Ovary (tissue), 9 donors: Measurements from ENCODE around the gene MSMB. TPM values are rescaled to one million over a fixed set of nuclear protein-coding genes. Genes with fewer than 3 reads are reported as not detected.

Source experiments
- DNase-seq, 5 donors: peaks; one replicate each; pipeline ENCODE4 v3.0.0-alpha.2; 2019 to 2020
- H3K27ac ChIP-seq, 2 donors: fragments of 200-600 bp; one replicate each; pipeline versions ENCODE4 v1.5.1 to v1.8.0; 2019 to 2022
- H3K27me3 ChIP-seq: fragments of 200-600 bp; one replicate; pipeline ENCODE4 v1.8.0; 2022
- H3K36me3 ChIP-seq: fragments of 200-600 bp; sonication (generic); one replicate; pipeline ENCODE4 v1.5.1; 2019
- H3K4me1 ChIP-seq: one replicate; pipeline ENCODE4 v1.8.1; 2013; ENCODE audit warnings: mild to moderate bottlenecking, moderate library complexity; ENCODE audit not compliant: insufficient read depth
- H3K4me3 ChIP-seq: fragments of 200-600 bp; sonication (generic); one replicate; pipeline ENCODE4 v1.5.1; 2017
- H3K9me3 ChIP-seq, 2 donors: fragments of 200-600 bp in 1 of 2; sonication (generic) in 1 of 2; one replicate each; pipeline versions ENCODE4 v1.5.1 to v1.8.1; 2013 to 2019; ENCODE audit warnings: mild to moderate bottlenecking in 1 of 2, moderate library complexity in 1 of 2
- EP300 ChIP-seq: sonication (generic); formaldehyde crosslinking; IDR thresholded peaks from one replicate; pipeline ENCODE4 v1.6.1; 2017; ENCODE audit warnings: antibody characterized with exemption
- POLR2A ChIP-seq: fragments of 450-650 bp; IDR thresholded peaks from one replicate; pipeline ENCODE4 v1.6.1; 2017; ENCODE audit warnings: antibody characterized with exemption, mild to moderate bottlenecking, moderate library complexity
- WGBS, 3 donors: extraction: QIAGEN DNeasy Blood & Tissue Kit in 1 of 3; methylation state at CpG; one replicate each; pipeline versions ENCODE4 v1.1.5 to v1.1.7; 2013 to 2017; 5-methylcytosine and 5-hydroxymethylcytosine counted together
- intact Hi-C, 4 donors: fragments of 100-400 bp; cut with DNase I; formaldehyde crosslinking; loops; one replicate each; pipeline versions ENCODE4 v1.11.0 to v1.15.1; 2022 to 2023
- polyA plus RNA-seq, 2 donors: library from polyadenylated mRNA; stranded (reverse); fragments of 200-250 nt in 1 of 2; fragments of 350-450 nt in 1 of 2; fragmentation: Illumina TruSeq in 1 of 2; extraction: RNeasy Lipid Tissue Mini Kit (QIAGEN cat#74804) in 1 of 2; gene quantifications; one replicate each; pipeline ENCODE4 v1.2.3, GENCODE V29; 2013 to 2014
- total RNA-seq, 7 donors: library from RNA; depleted of rRNA in 2 of 7; stranded (reverse); fragments of >200 nt in 2 of 7; fragmentation: NEBNext Ultra II Directional in 3 of 7; extraction: Animal tissue kit (Norgen Biotek cat#: 25700) in 3 of 7; gene quantifications; one replicate each; pipeline versions ENCODE4 v1.1.0 to v1.2.4, GENCODE V29; 2016 to 2023
- TF ChIP-seq, protein P1 (sequence below), 3 donors: fragments of 450-650 bp in 2 of 3; fragments of 200-600 bp in 1 of 3; IDR thresholded peaks; one replicate each; pipeline versions ENCODE4 v1.5.1 to v1.8.0; 2016 to 2022; ENCODE audit warnings: antibody characterized with exemption in 3 of 3, mild to moderate bottlenecking in 1 of 3
- donor health status: DM: no; HTN: no; CAD: no; lungs with moderate emphysema.
- donor health status: DM: no; HTN: no; CAD: no.
- donor health status: Bipolar disorder and iron deficiency.
- donor health status: DM: yes; HTN: yes; CAD: no.
- donor health status: DM: no; HTN: no; CAD: no.
- donor health status: DM: yes; HTN: yes; CAD: no.

MSMB gene
- total and polyA plus RNA-seq, 9 donors = not detected

DNA sequence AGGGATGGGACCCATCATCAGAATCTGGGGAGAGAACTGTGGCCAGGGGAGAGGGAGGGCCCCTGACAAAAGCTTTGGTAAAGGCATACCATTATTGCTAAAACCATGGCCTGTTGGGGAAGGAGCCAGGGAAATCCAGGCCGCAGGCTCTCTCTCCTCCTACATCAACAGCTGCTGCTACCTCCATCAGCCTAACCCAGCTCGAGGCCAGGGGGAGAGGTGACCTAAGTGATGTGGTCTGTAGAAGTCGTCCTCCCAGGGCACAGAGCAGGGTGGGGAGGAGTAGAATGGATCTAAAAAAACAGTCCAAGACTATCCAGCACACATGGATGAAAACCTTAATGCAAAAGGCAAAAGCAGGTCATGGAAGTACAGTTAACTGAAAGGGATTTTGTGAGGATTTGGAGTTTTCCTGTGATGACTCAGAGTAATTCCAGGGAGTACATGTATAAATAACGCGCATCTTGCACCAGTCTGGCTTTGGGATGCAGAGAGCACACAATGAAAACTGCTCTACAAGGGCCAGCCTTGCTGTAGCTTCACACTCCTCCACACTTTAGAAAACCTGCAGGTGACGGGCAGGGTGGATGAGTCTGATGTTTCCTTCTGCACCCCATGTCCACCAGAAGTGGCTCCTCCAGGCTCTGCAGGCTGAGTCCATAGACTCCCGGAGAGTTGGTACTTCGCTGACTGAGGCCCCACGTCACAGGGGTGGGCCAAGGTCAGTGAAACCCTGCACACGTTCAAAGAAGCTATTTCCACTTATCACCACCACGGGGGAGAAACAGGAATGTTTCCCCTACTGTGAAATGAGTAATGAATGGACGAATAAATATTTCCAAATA, 38.5 kb upstream of the MSMB start:
- intact Hi-C loops = no loop called here
- DNase-seq = no peak
- Histone ChIP-seq H3K27me3 (no peaks in the 10 kb centered on the region), H3K36me3 (no peaks in the 10 kb centered on the region), H3K27ac (no peak overlapping the region), H3K9me3 (no peaks in the 10 kb centered on the region), H3K4me1 (no peaks in the 10 kb centered on the region), H3K4me3 (no peak overlapping the region)
- 20 to 41% (median 31%) methylated on average over 12 of the region's 12 CpGs for WGBS, 3 donors
- no peak for TF ChIP-seq POLR2A
- TF ChIP-seq, protein P1, sequence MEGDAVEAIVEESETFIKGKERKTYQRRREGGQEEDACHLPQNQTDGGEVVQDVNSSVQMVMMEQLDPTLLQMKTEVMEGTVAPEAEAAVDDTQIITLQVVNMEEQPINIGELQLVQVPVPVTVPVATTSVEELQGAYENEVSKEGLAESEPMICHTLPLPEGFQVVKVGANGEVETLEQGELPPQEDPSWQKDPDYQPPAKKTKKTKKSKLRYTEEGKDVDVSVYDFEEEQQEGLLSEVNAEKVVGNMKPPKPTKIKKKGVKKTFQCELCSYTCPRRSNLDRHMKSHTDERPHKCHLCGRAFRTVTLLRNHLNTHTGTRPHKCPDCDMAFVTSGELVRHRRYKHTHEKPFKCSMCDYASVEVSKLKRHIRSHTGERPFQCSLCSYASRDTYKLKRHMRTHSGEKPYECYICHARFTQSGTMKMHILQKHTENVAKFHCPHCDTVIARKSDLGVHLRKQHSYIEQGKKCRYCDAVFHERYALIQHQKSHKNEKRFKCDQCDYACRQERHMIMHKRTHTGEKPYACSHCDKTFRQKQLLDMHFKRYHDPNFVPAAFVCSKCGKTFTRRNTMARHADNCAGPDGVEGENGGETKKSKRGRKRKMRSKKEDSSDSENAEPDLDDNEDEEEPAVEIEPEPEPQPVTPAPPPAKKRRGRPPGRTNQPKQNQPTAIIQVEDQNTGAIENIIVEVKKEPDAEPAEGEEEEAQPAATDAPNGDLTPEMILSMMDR (IDR thresholded peaks at IDR 0.05) = no peak
- no peak for TF ChIP-seq EP300

DNA sequence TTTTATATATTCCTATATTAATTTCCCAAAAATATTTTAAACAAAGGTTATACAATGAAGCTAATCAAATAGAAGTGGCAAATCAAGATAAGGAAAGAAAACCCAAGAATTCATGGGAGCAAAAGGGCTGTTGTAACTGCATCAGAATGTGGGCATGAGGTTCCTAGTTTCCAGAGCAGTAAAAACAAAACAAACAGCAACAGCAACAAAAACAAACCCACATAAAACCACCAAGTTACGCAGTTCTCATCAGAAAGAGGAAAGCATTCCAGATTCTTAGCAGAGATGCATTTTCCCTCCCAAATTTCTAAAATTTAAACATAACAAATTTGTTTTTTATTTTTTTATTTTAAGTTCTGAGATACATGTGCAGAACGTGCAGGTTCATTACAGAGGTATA, 34.8 kb upstream of the MSMB start:
- Histone ChIP-seq H3K9me3 (no peaks in the 10 kb centered on the region), H3K4me3 (no peak overlapping the region), H3K27me3 (no peaks in the 10 kb centered on the region), H3K4me1 (no peaks in the 10 kb centered on the region), H3K36me3 (no peaks in the 10 kb centered on the region), H3K27ac (no peak overlapping the region)
- intact Hi-C loops = no loop called here
- TF ChIP-seq, protein P1 (IDR thresholded peaks at IDR 0.05) = no peak
- TF ChIP-seq EP300 = no peak
- no peak for TF ChIP-seq POLR2A
- no peak for DNase-seq
- 30 to 39% (median 32%) methylated on average over 2 of the region's 2 CpGs for WGBS, 3 donors

DNA sequence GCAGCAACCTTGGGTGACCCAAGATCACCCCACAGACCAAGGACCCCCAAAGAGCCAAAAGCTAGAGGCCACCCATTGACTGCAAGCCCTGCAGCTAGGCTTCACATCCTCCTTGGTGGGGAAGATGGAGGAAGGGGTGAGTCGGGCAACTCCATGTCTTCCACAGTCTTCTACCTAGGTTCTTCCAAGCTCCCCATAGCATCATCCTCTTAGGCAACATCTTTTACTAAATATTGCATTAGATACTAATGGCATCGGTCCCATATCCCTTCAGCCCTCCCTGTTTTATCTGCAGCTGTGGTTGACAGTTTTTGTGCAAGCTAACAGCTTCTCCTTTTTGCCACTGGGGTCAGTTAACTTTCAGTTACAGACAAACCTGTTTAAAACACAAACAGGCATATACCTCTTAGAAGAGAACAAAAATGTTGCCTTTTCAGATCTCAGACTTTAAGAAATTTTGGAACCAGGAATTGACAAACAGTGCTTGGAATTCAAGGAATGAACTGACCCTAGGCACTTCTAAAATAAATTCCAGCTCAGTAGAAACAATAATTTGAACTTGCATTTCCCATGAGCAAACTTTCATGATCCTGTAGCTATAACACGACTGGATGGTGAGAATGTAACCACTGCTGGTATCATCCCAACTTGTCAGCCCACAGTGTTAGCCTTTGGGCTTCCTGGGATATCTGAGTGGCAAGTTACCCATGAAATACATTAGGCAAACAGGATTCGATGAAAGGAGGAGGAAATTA, 33.9 kb upstream of the MSMB start:
- Histone ChIP-seq H3K36me3 (no peaks in the 10 kb centered on the region), H3K27me3 (no peaks in the 10 kb centered on the region), H3K9me3 (no peaks in the 10 kb centered on the region), H3K4me1 (no peaks in the 10 kb centered on the region), H3K27ac (no peak overlapping the region), H3K4me3 (no peak overlapping the region)
- WGBS, 3 donors = 37 to 51% (median 43%) methylated on average over 4 of the region's 4 CpGs
- intact Hi-C loops = no loop called here
- TF ChIP-seq POLR2A = no peak
- no peak for TF ChIP-seq EP300
- TF ChIP-seq, protein P1 (IDR thresholded peaks at IDR 0.05) = no peak
- DNase-seq = no peak

DNA sequence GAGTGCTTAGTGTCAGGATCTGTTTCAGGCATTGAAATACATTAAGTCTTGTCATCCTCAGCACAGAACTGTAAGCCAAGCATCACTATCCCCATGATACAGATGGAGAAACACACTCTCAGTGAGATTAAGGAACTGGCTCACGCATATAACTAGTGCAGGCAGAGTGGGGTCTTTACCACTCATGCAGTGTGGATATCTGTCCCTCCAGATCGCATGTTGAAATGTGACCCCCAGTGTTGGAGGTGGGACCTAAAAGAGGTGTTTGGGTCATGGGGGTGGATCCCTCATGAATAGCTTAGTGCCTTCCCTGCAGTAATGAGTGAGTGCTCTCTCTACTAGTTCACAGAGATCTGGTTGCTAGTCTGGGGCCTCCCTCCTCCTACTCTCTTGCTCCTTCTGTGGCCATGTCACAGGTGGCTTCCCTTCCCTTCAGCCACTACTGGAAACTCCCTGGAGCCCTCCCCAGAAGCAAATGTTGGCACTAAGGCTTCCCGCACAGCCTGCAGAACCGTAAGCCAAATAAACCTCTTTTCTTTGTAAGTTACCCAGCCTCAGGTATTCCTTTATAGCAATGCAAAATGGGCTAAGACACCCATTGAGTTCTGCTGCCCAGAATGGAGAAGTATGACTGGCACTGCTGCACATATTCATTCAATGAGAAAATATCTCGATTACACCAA, 31.8 kb upstream of the MSMB start:
- Histone ChIP-seq H3K27ac (no peak overlapping the region), H3K9me3 (no peaks in the 10 kb centered on the region), H3K27me3 (no peaks in the 10 kb centered on the region), H3K4me1 (no peaks in the 10 kb centered on the region), H3K36me3 (no peaks in the 10 kb centered on the region), H3K4me3 (no peak overlapping the region)
- intact Hi-C loops = no loop called here
- TF ChIP-seq, protein P1 (IDR thresholded peaks at IDR 0.05) = no peak
- no peak for TF ChIP-seq EP300
- no peak for TF ChIP-seq POLR2A
- DNase-seq = no peak
- WGBS, 3 donors = 84% methylated on average over 5 of the region's 5 CpGs
